ENCODE measurements around the gene HOXD10.

HOXD10 gene

GRCh38 chr2:176072951-176073904, 43.4 kb upstream of the HOXD10 start:
- no peak for TF ChIP-seq CTCF (IDR thresholded peaks at IDR 0.05)
- Mint-ChIP-seq H3K36me3 (ENCODE audit: low read depth) (no peaks in the 10 kb centered on the region), H3K9me3 (peaks cover 8% of the 10 kb centered on the region), H3K4me3 (no peak overlapping the region), H3K27me3 (ENCODE audit: low read depth, poor library complexity) (peaks cover 100% of the 10 kb centered on the region), H3K4me1 (peaks cover 10% of the 10 kb centered on the region), H3K27ac (no peak overlapping the region)
- peak; percentile 45 for DNase-seq

DNA sequence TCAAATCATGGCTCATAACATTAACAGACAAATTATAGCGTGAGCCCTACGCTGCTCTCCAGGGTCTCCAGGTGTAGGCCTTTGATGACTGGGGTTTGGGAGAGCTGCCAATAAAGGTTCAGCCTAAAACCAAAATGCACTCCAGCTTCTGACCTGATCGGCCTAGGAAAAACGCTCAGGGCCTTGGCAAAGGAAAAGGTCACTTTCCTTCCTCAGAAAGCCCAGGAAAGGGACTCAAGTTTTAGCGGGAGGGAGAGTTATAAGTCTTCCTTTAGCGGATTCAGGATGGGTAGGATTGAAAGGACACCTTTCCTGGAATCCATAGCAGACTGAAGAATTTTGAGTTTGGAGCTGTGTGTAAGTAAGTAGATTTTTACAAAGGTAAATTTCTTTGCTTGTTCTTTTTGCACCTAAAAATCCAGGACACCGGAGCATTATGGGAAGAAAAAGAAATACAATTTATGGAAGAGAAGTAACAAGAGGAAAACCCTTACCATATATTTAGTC, 41.6 kb upstream of the HOXD10 start:
- no peaks in the 10 kb centered on the region for H3K36me3 Mint-ChIP-seq (ENCODE audit: low read depth)
- no peak overlapping the region for H3K27ac Mint-ChIP-seq
- TF ChIP-seq CTCF (IDR thresholded peaks at IDR 0.05), result no peak
- no peak overlapping the region for H3K4me3 Mint-ChIP-seq
- H3K27me3 Mint-ChIP-seq (ENCODE audit: low read depth, poor library complexity), result peaks cover 100% of the 10 kb centered on the region
- H3K9me3 Mint-ChIP-seq, result peaks cover 14% of the 10 kb centered on the region
- DNase-seq, result no peak
- peaks cover 11% of the 10 kb centered on the region for H3K4me1 Mint-ChIP-seq

GRCh38 chr2:176075481-176075880, 41.1 kb upstream of the HOXD10 start:
- peaks cover 11% of the 10 kb centered on the region for H3K4me1 Mint-ChIP-seq
- peaks cover 99% of the 10 kb centered on the region for H3K27me3 Mint-ChIP-seq (ENCODE audit: low read depth, poor library complexity)
- H3K9me3 Mint-ChIP-seq, result peaks cover 14% of the 10 kb centered on the region
- no peak for TF ChIP-seq CTCF (IDR thresholded peaks at IDR 0.05)
- H3K27ac Mint-ChIP-seq, result no peak overlapping the region
- no peaks in the 10 kb centered on the region for H3K36me3 Mint-ChIP-seq (ENCODE audit: low read depth)
- H3K4me3 Mint-ChIP-seq, result no peak overlapping the region
- no peak for DNase-seq

- Mint-ChIP-seq H3K9me3 (peaks cover 15% of the 10 kb centered on the region), H3K27me3 (ENCODE audit: low read depth, poor library complexity) (peaks cover 99% of the 10 kb centered on the region), H3K27ac (no peak overlapping the region), H3K36me3 (ENCODE audit: low read depth) (no peaks in the 10 kb centered on the region), H3K4me3 (no peak overlapping the region), H3K4me1 (peaks cover 13% of the 10 kb centered on the region)
- TF ChIP-seq CTCF (IDR thresholded peaks at IDR 0.05), result no peak
- no peak for DNase-seq
Measured at GRCh38 chr2:176076063-176076462, 40.5 kb upstream of the HOXD10 start.

GRCh38 chr2:176076796-176077195, 39.8 kb upstream of the HOXD10 start:
- Mint-ChIP-seq H3K27me3 (ENCODE audit: low read depth, poor library complexity) (peaks cover 99% of the 10 kb centered on the region), H3K36me3 (ENCODE audit: low read depth) (no peaks in the 10 kb centered on the region), H3K4me1 (peaks cover 14% of the 10 kb centered on the region), H3K9me3 (peaks cover 18% of the 10 kb centered on the region), H3K27ac (no peak overlapping the region), H3K4me3 (no peak overlapping the region)
- no peak for DNase-seq
- TF ChIP-seq CTCF (IDR thresholded peaks at IDR 0.05), result no peak

Measured in nephron progenitor cell (in vitro differentiated cells).